MM.1S (cell line): ENCODE results near the gene MROH2A.

ENCODE experiments used
- DNase-seq: peaks from one replicate; pipeline ENCODE4 v3.0.0-alpha.2; 2015
- H2AFZ ChIP-seq: fragments of 300-600 bp; sonication (generic); 2 replicates; pipeline ENCODE4 v1.6.0; 2016; ENCODE audit warnings: antibody characterized with exemption, low read length
- H3F3A ChIP-seq: fragments of 300-600 bp; sonication (generic); 2 replicates; pipeline ENCODE4 v1.6.1; 2016; ENCODE audit warnings: mild to moderate bottlenecking, antibody characterized with exemption, low read length, moderate library complexity, mixed read lengths; ENCODE audit not compliant: insufficient read depth
- H3K27ac ChIP-seq: fragments of 300-600 bp; sonication (generic); 2 replicates; pipeline ENCODE4 v1.5.1; 2016; ENCODE audit warnings: mild to moderate bottlenecking, low read length
- H3K27me3 ChIP-seq: fragments of 300-600 bp; sonication (generic); replicated peaks from 2 replicates; pipeline ENCODE4 v1.6.0; 2016; ENCODE audit warnings: low read length; ENCODE audit not compliant: insufficient read depth
- H3K36me3 ChIP-seq: fragments of 300-600 bp; sonication (generic); replicated peaks from 2 replicates; pipeline ENCODE4 v1.6.1; 2016; ENCODE audit warnings: mild to moderate bottlenecking, low read length, mixed read lengths; ENCODE audit not compliant: insufficient read depth
- H3K4me1 ChIP-seq: fragments of 300-600 bp; sonication (generic); 2 replicates; pipeline ENCODE4 v1.6.1; 2016; ENCODE audit warnings: low read length, mixed read lengths
- H3K4me2 ChIP-seq: fragments of 300-600 bp; sonication (generic); 2 replicates; pipeline ENCODE4 v1.6.0; 2016; ENCODE audit warnings: low read depth, low read length
- H3K4me3 ChIP-seq: fragments of 300-600 bp; sonication (generic); 2 replicates; pipeline ENCODE4 v1.5.1; 2016; ENCODE audit warnings: low read length, mixed read lengths
- H3K79me2 ChIP-seq: fragments of 300-600 bp; sonication (generic); 2 replicates; pipeline ENCODE4 v1.6.1; 2016; ENCODE audit warnings: mixed run types, low read length, mixed read lengths
- H3K9ac ChIP-seq: fragments of 300-600 bp; sonication (generic); 2 replicates; pipeline ENCODE4 v1.6.1; 2016; ENCODE audit warnings: low read length, mixed read lengths
- H3K9me2 ChIP-seq: fragments of 300-600 bp; sonication (generic); replicated peaks from 2 replicates; pipeline ENCODE4 v1.6.1; 2016; ENCODE audit warnings: mild to moderate bottlenecking, low read length, mixed read lengths; ENCODE audit not compliant: insufficient read depth
- H3K9me3 ChIP-seq: fragments of 300-600 bp; sonication (generic); replicated peaks from 2 replicates; pipeline ENCODE4 v1.6.1; 2016; ENCODE audit warnings: mild to moderate bottlenecking, low read length, mixed read lengths; ENCODE audit not compliant: insufficient read depth
- H4K20me1 ChIP-seq: fragments of 300-600 bp; sonication (generic); 2 replicates; pipeline ENCODE4 v1.6.1; 2016; ENCODE audit warnings: mild to moderate bottlenecking, low read length, moderate library complexity, mixed read lengths; ENCODE audit not compliant: insufficient read depth
- CTCF ChIP-seq: fragments of 300-600 bp; sonication (generic); IDR thresholded peaks from 2 replicates; pipeline ENCODE4 v1.5.1; 2016; ENCODE audit warnings: antibody characterized with exemption, low read length, mixed read lengths
- EZH2 ChIP-seq: fragments of 300-600 bp; sonication (generic); optimal IDR thresholded peaks from 2 replicates; pipeline ENCODE3; 2017; ENCODE audit warnings: low read depth, mild to moderate bottlenecking, antibody characterized with exemption, low read length, mixed read lengths
- EZH2phosphoT487 ChIP-seq: fragments of 300-600 bp; sonication (generic); IDR thresholded peaks from 2 replicates; pipeline ENCODE4 v1.6.1; 2018; ENCODE audit warnings: antibody characterized with exemption, low read length

The MROH2A gene

GRCh38 chr2:233772583-233772982 is 5.5 kb upstream of the MROH2A start:
- Histone ChIP-seq H3K36me3 (no peaks in the 10 kb centered on the region), H3K4me3 (no peak overlapping the region), H2AFZ (no peak overlapping the region), H3F3A (no peaks in the 10 kb centered on the region), H3K9me2 (no peaks in the 10 kb centered on the region), H3K79me2 (no peaks in the 10 kb centered on the region), H3K27me3 (no peaks in the 10 kb centered on the region), H3K4me1 (no peaks in the 10 kb centered on the region), H3K9ac (no peak overlapping the region), H3K4me2 (no peak overlapping the region), H3K9me3 (no peaks in the 10 kb centered on the region), H4K20me1 (no peaks in the 10 kb centered on the region), H3K27ac (no peak overlapping the region)
- no peak for DNase-seq
- no peak for TF ChIP-seq EZH2phosphoT487
- no peak for TF ChIP-seq CTCF
- no peak for TF ChIP-seq EZH2

GRCh38 chr2:233773854-233774253 is 4.3 kb upstream of the MROH2A start:
- no peaks in the 10 kb centered on the region for H3K36me3 ChIP-seq
- no peaks in the 10 kb centered on the region for H3K4me1 ChIP-seq
- no peak overlapping the region for H3K27ac ChIP-seq
- H3K4me2 ChIP-seq = no peak overlapping the region
- H3K9me3 ChIP-seq = no peaks in the 10 kb centered on the region
- H3K9ac ChIP-seq = no peak overlapping the region
- H2AFZ ChIP-seq = no peak overlapping the region
- DNase-seq = no peak
- no peaks in the 10 kb centered on the region for H3F3A ChIP-seq
- H4K20me1 ChIP-seq = no peaks in the 10 kb centered on the region
- H3K27me3 ChIP-seq = no peaks in the 10 kb centered on the region
- H3K79me2 ChIP-seq = no peaks in the 10 kb centered on the region
- no peak overlapping the region for H3K4me3 ChIP-seq
- no peak for TF ChIP-seq EZH2phosphoT487
- TF ChIP-seq EZH2 = no peak
- no peak for TF ChIP-seq CTCF
- H3K9me2 ChIP-seq = no peaks in the 10 kb centered on the region

GRCh38 chr2:233775414-233775813 is 2.7 kb upstream of the MROH2A start:
- no peak overlapping the region for H3K4me3 ChIP-seq
- TF ChIP-seq EZH2 = no peak
- TF ChIP-seq CTCF = no peak
- TF ChIP-seq EZH2phosphoT487 = no peak
- H3K9me3 ChIP-seq = no peaks in the 10 kb centered on the region
- H3K36me3 ChIP-seq = no peaks in the 10 kb centered on the region
- no peaks in the 10 kb centered on the region for H3K4me1 ChIP-seq
- no peak overlapping the region for H3K27ac ChIP-seq
- no peaks in the 10 kb centered on the region for H3K79me2 ChIP-seq
- no peaks in the 10 kb centered on the region for H3F3A ChIP-seq
- H3K9me2 ChIP-seq = no peaks in the 10 kb centered on the region
- H3K27me3 ChIP-seq = no peaks in the 10 kb centered on the region
- H4K20me1 ChIP-seq = no peaks in the 10 kb centered on the region
- DNase-seq = no peak
- no peak overlapping the region for H3K4me2 ChIP-seq
- H3K9ac ChIP-seq = no peak overlapping the region
- no peak overlapping the region for H2AFZ ChIP-seq
